ENCODE results near the gene ATP2A2.
"Not testable (repeated sequence)": the region's sequence is repeated elsewhere in the genome, so short reads cannot be mapped to it uniquely, and the experiment has no call there.

The ATP2A2 gene

DNA sequence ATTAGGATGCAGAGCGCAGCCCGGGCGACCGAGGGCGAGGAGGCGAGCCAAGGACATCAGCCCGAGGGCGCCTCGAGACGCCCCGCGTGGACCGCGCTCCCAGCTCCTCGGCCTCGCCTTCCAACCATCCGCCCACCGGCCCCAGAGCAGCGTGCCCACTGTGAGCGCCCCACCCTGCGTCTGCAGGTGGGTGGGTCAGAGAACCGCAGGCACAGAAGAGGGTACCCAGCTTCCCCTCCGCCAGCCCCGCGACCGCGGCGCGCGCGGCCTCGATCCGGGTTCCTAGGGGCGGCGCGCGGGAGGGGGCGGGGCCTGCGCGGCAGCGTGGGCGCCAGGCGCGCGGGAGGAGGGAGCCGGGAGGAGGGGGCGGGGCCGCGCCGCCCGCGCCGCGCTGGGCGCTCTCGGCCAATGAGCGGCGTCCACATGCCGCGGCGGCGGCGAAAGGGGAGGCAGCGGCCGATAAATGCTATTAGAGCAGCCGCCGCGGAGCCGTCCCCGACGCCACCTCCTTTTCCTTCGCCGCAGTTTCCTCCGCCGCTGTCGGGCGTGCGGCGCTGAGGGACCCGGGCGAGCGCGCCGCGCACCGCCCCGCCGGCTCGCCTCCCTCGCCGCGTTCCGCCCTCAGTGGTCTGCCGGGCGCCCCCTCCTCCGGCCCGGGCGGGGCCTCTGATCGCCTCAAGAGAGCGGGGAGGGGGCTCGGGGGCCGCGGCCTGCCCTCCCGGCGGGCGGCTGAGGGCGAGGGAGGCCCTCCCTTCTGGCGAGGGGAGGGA is at the start of gene ATP2A2:
TSS of gene ATP2A2 (plus strand) at position 469 of the 770 bp plus-strand sequence. CDS start 543 bp downstream, outside the sequence.
- DNase-seq, result peak; percentile 82

DNA sequence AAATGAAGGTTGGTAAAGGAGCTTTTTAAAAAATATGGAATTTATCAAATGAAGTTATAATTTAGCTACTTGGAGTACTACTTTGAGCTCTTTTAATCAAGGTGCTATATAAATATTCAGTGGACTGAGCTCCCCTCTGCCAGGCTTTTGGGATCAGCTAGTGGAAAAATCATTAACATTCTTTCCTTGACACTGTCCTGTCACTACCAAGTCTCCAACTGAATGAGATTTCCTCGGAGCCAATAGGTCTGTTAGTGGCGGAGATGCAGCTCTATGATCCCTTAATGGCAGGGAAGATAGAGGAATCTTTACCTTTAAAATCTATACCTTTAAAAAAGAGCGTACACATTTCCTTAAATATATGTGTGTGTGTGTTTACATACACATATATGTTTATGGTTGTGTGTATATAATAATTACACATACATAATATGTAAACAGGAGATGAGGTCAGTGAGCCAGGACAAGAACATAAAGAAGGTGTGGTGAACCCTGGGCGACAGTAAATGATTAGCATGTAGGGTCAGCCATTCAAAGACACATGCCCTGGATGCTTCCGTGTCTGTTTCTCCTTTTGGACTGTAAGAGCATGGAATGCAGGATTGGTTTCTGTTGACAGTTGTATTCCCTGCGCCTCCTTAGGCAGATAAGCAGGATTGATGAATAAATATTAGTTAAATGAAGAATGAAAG is 47.7 kb upstream of the ATP2A2 start:
- no peak for DNase-seq

DNA sequence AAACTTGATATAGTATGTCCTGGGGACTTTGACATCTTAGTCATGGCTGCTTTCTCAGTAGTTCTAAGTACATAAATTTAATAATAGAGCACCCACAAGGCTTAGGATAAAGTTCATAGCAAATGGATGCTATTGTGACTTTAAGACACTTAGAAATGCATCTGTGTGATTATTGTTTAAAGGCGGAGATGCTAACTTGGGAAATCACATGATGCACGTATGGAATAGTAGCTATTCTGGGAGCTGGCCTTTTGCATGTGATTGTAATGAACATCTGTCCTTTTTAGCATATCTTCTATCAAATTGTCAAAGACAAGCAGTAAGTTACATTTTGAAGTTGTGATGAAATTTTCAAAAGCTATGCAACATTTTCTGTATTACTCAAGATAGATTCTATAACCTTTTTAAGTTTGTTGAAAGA is 46.7 kb upstream of the ATP2A2 start:
- DNase-seq, result no peak

DNA sequence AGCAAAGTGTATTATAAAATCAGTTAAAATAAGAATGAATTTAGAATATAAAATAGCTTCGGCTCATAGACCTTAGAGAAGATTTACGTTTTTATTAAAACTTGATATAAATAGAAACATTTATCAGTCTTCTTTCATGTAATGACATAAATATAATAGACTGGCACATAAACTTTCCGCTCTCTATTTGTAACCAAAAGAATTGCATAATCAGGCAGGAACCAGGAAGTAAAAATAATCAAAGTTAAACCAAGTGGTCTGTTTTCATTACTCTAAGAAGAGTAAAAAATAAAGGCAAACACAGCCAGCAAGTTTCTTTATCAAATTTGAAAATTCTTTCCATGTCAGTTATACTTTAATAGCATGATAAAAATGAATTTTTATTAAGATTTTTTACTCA is 46.3 kb upstream of the ATP2A2 start:
- no peak for DNase-seq

DNA sequence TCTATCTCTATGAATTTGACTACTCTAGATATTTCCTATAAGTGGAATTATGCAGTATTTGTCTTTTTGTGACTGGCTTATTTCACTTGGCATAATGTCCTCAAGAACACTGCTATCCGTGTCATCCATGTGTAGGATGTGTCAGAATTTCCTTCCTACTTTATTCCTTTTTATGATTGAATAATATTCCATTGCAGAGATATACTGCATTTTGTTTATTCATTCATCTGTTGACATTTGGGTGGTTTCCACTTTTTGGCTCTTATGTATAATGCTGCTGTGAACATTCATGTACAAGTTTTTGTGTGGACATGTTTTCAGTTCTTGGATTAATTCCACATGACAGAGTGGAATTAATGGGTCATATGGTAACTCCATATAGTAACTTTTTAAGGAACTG is 45.7 kb upstream of the ATP2A2 start:
- DNase-seq, result no peak

DNA sequence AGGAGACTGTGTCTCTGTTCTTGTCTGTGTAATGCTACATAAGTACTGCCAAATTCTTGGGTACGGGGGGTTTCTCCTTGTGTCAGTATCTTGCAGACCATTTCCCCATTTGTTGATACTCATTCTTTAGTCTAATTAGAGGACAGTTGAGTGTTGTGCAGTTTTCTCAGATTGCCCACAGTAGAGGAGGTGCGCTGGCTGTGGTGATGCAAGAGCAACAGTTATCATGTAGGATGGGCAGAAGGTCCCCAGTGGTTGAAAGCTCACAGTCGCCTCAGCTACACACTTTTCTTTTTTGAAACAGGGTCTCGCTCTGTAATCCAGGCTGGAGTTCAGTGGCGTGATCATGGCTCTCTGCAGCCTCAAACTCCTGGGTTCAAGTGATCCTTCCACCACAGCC is 37.8 kb upstream of the ATP2A2 start:
- DNase-seq, result no peak

DNA sequence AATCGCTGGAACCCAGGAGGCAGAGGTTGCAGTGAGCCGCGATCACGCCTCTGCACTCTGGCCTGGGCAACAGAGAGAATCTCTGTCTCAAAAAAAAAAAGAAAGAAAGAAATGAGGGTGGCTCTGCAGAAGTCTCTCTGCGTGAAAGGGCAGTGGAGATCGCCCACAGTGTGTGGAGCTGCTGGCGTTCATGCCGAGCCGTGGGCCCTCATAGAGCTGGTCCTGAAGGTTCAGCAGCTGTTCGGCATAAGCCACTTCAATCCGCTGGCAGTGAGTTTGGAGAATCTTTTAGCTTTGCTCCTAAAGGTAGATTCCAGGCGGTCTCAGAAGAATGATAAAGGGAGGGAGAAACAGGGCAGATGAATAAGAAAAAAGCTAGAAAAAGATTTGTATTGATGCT is 36.7 kb upstream of the ATP2A2 start:
- no peak for DNase-seq

DNA sequence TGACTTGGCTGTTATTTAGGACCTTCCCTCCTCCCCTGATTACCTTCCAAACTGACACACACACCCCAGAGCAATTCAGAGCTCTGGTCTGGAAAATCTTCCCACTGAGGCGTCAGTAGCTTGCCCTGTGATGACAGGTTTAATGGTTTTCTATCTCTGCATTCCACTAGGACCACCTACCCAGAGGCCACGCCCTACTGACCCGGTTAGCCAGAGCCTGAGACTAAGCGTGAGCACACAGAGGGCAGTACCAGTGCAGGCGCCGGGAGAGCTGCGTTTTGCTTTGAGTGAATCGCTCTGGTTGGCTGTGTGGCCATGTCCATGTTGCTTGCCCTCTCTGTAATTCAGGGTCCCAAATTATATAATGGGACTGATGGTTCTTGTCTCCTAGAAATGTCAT is 36.2 kb upstream of the ATP2A2 start:
- no peak for DNase-seq

DNA sequence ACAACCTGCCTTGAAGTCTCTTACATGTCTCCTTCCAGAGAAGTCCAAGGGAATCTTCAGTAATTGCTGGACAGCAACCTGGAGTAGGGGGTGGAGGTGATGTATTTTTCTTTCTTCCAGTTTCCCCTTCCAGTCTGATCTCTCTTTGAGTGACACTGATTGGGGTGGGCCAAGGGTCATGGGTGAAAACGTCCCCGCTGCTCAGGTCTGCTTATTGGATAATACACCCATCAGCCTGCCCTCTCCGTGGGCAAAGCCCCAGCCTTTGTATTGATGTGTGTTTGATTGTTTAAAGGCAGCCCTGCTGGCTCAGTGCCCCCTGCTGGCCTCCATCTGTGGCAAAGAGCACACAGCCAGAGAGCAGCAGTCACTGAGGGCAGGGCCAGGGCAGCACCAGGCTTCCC is 35.7 kb upstream of the ATP2A2 start:
- no peak for DNase-seq

DNA sequence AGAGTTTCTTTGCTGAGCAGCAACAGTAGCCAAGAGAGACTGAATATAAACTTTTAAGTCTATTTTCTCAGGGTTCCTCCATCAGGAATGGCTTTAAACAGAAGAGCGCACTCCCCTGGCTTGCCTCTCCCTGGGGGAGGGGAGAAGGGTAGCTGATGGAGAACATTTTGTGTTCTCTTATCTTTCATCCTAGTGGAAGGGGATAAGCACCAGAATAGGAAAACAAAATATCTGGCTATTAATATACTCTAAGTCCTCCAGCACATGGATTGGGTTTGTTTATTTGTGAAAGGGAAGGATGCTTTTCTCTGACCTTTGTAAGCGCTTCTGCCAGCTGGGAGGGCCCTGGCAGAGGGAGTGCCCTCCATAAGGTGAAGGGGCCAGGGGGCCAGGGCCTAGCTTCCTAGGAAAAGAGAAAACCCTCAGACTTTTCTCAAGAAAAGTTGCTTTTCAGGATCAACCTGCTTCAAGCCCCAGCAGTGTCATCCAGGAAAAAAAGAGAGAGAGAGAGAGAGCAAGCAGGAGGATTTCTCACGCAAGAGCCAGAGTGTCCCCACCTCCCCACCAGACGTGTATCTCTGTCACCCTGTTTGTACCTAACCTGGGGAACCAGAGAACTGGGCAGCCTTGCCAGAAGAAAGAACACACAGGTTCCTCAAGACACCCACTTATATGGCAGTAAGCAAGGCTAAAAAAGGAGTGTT is 34.3 kb upstream of the ATP2A2 start:
- no peak for DNase-seq

DNA sequence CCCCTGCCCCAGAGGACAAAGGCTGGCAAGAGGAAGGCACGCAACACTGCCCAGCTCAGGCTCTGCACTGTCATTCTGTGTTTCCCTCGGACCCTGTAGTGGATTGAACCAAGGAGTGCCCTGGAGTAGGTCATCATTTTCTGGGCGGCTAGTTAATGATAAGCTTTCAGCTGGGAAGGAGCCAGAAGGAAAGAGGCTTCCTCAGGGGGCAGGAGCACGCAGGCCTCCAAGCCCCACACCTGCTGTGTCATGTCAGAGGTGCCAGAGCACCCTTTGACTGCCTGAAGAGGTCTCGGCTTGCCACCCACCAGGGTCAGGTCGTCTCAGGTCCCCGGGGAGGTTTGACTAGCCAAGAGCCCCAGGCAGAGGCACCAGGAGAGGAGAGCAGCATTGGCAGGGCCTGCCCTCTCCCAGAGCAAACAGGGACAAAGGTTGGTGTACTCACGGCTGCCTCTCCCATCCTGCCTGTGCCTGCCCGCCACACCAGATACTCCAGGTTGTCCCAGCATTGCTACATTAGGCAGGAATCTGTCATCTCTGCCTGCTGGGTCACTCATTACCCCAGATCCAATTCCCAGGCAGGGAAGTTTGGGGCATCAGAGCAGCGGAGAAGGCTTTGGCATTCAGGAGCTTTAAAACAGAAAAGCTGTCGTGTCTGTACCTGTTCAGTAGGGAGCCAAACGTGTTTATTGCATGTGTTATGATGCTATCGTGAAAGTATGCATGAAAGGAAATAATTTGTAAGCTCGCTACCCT is 33.5 kb upstream of the ATP2A2 start:
- no peak for DNase-seq

DNA sequence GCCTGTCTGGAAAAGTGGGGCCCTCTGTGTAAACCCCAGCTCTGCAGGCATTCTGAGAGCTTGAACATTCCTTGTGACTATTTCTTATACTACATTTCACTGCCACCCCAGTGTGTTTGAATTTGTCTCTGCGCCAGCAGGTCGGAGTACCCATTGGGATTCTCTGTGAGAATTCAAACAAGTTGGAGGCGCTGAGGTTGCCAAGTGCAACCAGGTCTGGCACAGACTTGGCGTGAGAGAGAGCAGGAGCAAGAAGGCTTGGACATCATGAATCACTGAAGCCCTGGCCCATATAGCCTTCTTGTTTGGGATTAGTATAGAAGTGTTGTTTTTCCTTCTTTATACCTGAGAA is 33.0 kb upstream of the ATP2A2 start:
- no peak for DNase-seq

DNA sequence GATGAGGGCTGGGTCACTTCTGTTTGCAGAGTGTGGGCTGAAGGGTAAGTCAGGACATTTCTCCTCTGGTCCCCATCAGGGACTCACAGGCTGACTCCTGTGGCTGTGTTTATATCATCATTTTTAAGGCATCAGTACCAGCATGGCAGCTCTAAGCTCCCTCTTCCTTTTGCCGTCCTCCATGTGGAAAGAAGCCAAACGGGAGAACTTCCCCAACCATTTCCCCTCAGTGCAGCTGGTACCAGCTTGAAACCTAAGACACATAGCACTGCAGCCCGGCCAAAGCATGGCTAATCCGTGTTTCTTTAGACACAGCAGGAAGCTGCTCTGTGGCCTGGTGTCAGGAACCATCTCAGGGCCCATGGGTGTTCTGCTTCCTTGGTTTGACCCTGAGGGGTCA is 31.9 kb upstream of the ATP2A2 start:
- no peak for DNase-seq

DNA sequence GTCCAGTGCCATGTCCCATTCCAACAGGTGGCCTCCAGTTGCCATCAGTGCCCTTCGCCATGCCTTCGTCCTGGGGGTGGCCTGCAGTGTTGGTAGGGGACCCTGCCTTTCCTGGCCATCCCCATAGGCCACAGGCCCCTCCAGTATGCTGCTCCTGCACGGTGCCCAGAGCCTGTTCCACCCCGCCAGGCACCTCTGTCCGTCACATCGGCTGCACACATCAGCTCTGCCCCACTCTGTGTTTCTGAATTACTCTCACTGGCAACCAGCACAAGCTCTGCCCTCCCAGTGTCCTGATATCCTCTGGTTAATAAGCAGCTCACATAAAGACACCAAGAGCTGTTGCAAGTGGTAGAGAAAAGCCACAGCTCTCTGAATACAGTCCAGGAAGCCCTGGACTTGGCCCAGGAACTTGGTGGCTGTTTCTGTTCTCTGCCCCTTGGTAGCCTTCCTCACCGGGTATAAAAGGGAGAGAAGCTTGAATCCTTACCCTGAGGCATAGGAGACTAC is 31.3 kb upstream of the ATP2A2 start:
- DNase-seq, result no peak

DNA sequence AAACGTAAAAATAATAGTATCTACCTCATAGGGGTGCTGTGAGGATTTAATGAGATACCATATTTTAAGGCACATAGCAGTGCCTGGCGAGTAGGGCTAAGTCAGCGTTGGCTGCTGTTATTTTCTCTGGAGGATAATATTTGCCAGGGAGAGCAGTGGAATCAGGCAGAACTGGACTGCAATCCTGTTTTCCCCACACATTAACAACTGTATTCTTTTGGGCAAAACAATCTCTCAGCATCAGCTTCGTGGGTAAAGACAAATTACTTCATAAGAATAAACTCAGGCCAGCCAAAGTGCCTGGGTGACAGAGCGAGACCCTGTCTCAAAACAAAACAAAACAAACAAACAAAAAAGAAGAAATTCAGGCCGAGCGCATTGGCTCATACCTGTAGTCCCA is 29.7 kb upstream of the ATP2A2 start:
- no peak for DNase-seq

DNA sequence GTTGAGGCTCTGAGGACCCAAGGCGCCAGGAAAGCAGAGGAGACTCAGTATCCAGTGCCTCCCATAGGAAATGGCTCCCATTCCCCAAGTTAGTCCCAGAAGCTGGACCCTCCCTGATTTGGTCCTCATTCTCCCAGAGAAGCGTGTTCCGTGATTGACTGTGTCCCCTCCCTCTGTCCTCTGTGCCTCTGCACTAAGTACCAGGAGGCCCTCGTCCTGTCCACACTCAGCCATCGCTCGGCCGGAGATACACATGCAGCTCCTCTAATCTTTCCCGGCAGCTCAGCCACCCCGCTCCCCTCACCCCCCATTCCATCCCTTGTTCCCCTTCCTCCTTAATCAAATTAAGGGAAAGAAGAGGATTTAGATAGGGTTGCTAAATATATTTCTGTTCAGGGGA is 28.3 kb upstream of the ATP2A2 start:
- DNase-seq, result no peak

DNA sequence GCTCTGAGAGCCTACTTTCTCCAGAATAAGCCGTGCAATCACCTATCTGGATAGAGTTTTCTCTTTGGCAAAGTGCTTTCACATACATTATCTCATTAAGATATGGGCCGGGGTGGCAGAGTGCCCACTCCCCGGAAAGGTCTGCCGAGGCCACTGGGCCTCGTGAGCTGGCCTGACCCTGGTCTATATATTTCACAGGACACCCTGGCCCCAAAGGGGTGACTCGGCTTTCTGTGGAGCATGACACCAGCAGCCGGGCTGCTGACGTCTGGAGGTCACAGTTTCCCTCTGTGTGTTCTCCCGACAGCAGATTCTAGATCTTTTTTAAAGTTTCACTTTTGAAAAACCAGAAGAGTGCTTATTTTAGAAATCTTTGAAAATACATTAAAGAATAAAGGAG is 27.9 kb upstream of the ATP2A2 start:
- no peak for DNase-seq

DNA sequence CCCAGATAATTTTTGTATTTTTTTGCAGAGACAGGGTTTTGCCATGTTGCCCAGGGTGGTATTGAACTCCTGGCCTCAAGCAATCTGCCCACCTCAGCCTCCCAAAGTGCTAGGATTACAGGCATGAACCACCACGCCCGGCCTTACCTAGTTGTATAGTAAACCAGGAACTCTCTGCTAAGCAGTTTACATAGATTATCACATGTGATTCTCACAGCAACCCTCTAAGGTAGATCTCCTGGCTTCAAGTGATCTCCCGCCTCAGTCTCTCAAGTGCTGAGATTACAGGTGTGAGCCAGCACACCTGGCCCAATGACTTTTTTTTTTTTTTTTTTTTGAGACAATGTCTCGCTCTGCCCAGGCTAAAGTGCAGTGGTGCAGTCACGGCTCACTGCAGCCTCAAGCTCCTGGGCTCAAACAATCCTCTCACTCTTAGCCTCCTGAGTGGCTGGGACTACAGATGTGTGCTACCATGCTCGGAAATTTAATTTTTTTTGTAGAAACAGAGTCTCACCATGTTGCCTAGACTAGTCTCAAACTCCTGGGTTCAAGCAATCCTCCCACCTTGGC is 26.0 kb upstream of the ATP2A2 start:
- no peak for DNase-seq

DNA sequence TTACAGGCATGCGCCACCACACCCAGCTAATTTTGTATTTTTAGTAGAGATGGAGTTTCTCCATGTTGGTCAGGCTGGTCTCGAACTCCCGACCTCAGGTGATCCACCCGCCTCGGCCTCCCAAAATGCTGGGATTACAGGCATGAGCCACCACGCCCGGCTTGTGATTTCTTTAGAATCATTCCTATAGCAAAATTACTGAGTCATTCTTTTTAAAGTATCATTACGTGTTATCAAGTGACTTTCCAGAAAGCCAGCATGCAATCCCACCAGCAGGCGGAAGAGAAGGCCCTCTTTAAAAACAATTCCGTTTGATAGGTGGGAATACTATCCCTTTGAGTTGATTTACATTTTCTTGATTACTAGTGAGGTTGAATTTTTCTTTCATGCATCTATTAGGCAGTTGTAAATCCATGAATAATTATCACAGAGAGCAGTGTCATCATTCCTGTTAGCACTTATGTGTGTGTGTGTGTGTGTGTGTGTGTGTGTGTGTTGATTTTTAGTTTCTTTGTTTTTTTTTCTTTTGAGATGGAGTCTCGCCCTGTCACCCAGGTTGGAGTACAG is 25.1 kb upstream of the ATP2A2 start:
- DNase-seq, result not testable (repeated sequence)

DNA sequence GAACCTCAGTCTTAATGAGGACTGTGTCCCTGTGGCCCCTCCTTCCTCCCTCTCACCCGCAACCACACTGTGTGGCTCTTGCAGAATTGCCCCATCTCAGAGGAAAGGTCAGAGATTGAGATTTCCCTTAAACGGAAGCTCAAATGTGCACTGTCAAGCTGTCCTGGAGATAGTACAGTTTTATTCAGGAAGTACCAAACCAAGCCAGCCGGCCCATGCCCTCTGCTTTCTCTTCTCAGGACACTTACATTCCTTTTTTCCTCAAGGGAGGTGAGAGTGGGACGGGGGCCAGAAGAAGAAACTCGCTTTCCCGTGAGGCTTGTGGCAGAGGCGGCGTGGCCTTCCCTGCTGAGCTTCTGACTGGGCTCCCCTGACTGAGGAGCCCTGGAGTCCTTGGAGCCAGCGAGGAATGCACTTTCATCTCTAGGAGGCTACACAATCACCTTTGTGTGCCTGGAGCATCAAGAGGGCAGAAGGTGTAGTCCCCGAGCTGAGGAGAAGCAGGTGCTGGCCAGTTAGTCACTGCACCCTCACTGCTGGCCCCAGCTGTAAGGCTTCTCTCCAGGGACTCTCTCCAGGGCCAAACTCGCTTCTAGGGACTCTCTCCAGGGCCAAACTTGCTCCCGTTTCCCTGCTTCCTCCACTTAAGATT is 24.1 kb upstream of the ATP2A2 start:
- no peak for DNase-seq

DNA sequence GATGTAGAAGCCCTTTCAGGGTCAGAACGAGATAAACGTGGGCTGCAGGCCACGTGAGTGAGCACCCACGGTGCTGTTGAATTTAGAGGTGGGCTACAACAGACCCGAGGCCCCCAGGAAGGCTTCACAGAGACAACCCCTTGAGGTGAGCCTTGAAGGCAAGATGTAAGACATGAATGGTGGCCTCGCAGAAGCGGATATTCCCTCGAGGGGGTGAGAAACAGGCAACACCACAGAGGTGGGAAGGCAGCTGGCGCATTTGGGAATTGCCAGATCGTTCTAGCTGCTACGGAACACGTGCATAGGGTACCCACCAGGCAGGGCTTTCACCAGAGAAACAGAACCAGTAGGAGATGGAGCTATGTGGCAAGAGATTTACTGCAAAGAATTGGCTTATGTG is 22.6 kb upstream of the ATP2A2 start:
- DNase-seq, result no peak
